Mammary epithelial cell (primary cell): ENCODE data around the gene ATMIN.

Experiments
- CTCF ChIP-seq, 2 donors: IDR thresholded peaks in 1 of 2; conservative IDR thresholded peaks in 1 of 2; 2 replicates each; pipeline ENCODE4 v1.5.1; 2011 to 2012; ENCODE audit warnings: inconsistent platforms in 2 of 2, low read length in 2 of 2, mild to moderate bottlenecking in 2 of 2, control low read depth in 1 of 2, low read depth in 1 of 2; ENCODE audit not compliant: insufficient read depth in 1 of 2; ENCODE audit errors: extremely low read depth in 1 of 2
- EZH2 ChIP-seq: IDR thresholded peaks from 2 replicates; pipeline ENCODE4 v1.6.1; 2012; ENCODE audit warnings: low read length, inconsistent platforms, borderline replicate concordance

GRCh38 chr16:81088836-81089235, 53.2 kb downstream of the ATMIN start:
- no peak for TF ChIP-seq CTCF (conservative IDR thresholded peaks at IDR 0.05 in 1 of 2, IDR thresholded peaks at IDR 0.05 in 1 of 2; ENCODE audit: extremely low read depth in 1 of 2, insufficient read depth in 1 of 2, low read depth in 1 of 2, low read length in 2 of 2)
- TF ChIP-seq EZH2, result no peak
